GM21576 (cell line): Measurements from ENCODE around the gene LRRC41.
"Not testable (repeated sequence)": the region's sequence is repeated elsewhere in the genome, so short reads cannot be mapped to it uniquely, and the experiment has no call there.

Source experiments
- ATAC-seq: cut with Tn5 transposase; IDR thresholded peaks from one replicate; pipeline ENCODE4 v1.9.1; 2021; ENCODE audit warnings: mild to moderate bottlenecking, moderate library complexity; ENCODE audit not compliant: unreplicated experiment

Gene LRRC41

DNA sequence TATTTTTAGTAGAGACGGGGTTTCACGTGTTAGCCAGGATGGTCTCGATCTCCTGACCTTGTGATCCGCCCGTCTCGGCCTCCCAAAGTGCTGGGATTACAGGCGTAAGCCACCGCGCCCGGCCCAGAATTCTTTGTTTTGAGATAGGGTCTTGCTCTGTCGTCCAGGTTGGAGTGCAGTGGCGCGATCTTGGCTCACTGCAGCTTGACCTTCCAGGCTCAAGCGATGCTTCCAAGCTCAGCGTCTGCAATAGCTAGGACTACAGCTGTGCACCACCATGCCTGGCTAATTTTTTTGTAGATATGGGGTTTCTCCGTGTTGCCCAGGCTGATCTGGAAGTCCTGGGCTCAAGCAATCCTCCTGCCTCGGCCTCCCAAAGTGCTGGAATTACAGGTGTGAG is 57.3 kb downstream of the LRRC41 start:
- ATAC-seq = not testable (repeated sequence)

DNA sequence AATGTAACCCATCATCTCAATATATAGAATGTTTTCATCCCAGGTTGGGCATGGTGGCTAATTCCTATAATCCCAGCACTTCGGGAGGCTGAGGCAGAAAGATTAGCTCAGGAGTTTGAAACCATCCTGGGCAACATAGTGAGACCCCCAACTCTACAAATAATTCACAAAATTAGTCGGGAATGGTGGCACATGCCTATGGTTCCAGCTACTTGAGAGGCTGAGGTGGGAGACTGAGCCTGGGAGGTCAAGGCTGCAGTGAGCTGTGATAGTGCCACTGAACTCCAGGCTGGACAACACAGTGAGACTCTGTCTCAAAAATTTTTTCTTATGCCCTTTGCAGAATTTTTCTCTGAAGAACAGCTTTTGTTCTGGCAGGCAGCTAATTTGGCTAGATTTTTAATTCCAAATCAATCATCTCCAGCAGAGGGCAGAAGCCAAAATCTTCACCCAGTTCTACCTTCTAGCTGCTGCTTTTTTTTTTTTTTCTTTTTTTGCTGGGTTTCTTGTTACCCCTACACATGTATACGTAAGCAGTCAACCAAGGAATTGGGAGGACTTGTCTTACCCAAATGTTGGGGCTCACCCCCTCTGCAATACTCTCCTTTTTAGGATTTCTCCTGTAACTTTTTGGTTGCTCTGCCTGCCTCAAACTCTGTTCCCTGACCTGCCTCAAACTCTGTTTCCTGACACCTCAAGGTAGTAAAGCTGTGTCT is 58.6 kb downstream of the LRRC41 start:
- ATAC-seq = no peak

DNA sequence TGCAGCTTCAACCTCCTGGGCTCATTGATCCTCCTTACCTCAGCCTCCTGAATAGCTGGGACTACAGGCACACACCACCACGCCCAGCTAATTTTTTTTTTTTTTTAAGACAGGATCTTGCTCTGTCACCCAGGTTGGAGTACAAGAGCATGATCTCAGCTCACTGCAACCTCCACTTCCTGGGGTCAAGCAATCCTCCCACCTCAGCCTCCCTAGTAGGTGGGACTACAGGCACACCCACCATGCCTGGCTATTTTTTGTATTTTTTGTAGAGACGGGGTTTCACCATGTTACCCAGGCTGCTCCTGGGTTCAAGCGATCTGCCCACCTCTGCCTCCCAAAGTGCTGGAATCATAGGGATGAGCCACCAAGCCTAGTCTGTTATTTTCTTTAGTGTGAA is 59.6 kb downstream of the LRRC41 start:
- ATAC-seq = not testable (repeated sequence)

DNA sequence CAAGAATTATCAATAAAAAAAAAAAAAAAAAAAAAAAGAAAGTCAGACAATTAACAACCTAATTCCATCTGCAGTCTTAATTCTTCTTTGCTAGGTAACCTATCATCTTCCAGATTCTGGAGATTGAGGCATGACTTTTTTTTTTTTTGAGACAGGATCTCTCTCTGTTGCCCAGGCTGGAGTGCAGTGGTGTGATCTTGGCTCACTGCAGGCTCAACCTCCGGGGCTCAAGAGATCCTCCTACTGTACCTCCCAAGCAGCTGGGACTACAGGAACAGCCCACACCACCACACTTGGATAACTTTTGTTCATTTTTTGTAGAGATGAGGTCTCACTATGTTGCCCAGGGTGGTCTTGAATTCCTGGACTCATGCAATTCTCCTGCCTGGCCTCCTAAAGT is 60.5 kb downstream of the LRRC41 start:
- no peak for ATAC-seq

DNA sequence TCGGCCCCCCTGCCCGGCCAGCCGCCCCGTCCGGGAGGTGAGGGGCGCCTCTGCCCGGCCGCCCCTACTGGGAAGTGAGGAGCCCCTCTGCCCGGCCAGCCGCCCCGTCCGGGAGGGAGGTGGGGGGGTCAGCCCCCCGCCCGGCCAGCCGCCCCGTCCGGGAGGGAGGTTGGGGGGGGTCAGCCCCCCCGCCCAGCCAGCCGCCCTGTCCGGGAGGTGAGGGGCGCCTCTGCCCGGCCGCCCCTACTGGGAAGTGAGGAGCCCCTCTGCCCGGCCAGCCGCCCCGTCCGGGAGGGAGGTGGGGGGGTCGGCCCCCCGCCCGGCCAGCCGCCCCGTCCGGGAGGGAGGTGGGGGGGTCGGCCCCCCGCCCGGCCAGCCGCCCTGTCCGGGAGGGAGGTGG is 61.7 kb downstream of the LRRC41 start:
- not testable (repeated sequence) for ATAC-seq

DNA sequence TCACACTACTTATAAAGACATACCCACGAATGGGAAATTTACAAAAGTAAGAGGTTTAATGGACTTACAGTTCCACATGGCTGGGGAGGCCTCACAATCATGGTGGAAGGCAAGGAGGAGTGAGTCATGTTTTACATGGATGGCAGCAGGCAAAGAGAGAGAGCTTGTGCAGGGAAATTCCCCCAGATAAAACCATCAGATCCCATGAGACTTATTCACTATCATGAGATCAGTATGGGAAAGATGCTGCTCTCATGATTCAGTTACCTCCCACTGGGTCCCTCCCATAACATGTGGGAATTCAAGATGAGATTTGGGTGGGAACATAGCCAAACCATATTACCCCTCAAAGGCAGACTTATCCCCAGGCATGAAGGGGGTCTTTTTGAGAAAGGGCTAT is 64.6 kb downstream of the LRRC41 start:
- ATAC-seq = not testable (repeated sequence)

DNA sequence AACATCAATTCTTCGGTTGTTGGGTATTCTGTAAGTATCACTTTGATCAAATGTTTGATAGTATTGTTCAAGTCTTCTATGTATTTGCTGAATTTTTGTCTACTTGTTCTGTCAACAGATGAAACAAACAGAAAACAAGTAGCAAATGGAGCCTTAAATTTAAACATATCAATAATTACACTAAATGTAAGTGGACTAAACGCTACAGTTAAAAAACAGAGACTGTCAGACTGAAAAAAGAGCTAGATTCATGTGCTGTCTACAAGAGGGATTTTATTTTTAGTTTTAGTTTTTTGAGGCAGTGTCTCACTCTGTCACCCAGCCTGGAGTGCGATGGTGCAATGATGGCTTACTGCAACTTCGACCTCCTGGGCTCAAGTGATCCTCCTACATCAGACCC is 66.5 kb downstream of the LRRC41 start:
- ATAC-seq = no peak

DNA sequence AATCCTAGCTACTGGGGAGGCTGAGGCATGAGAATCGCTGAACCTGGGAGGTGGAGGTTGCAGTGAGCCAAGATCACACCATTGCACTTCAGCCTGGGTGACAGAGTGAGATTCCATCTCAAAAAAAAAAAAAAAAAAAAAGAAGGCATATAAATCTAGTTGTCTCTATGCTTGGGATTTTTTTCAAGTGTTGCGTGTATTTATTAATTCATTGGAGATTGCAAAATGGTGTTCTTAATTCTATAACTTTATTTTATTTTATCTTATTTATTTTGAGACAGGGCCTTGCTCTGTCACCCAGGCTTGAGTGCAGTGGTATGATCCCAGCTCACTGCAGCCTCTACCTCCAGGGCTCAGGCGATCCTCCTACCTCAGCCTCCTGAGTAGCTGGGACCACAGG is 72.2 kb downstream of the LRRC41 start:
- not testable (repeated sequence) for ATAC-seq
